Large intestine (tissue), 3 donors: ENCODE results near the gene ABI3BP. TPM values are rescaled to one million over a fixed set of nuclear protein-coding genes. Genes with fewer than 3 reads are reported as not detected.
A peak's percentile ranks its signal among the peaks of the same experiment; 100 is the strongest.

Experiments
- DNase-seq, 2 donors: peaks; one replicate each; pipeline versions ENCODE4 v3.0.0 to v3.0.0-alpha.2; 2013
- H3K27ac ChIP-seq: one replicate; pipeline ENCODE4 v1.5.1; 2013; ENCODE audit warnings: low read length
- H3K27me3 ChIP-seq: 2 replicates; pipeline ENCODE4 v1.6.1; 2013; ENCODE audit warnings: low read length; ENCODE audit not compliant: control insufficient read depth, insufficient read depth
- H3K36me3 ChIP-seq: 2 replicates; pipeline ENCODE4 v1.6.1; 2013; ENCODE audit warnings: low read length; ENCODE audit not compliant: control insufficient read depth, insufficient read depth
- H3K4me1 ChIP-seq: one replicate; pipeline ENCODE4 v1.6.1; 2013; ENCODE audit warnings: low read length; ENCODE audit not compliant: control insufficient read depth, insufficient read depth
- H3K4me3 ChIP-seq: one replicate; pipeline ENCODE4 v1.5.1; 2013; ENCODE audit warnings: low read length
- H3K9me3 ChIP-seq: one replicate; pipeline ENCODE4 v1.6.1; 2013; ENCODE audit warnings: mild to moderate bottlenecking, low read depth, low read length, moderate library complexity; ENCODE audit not compliant: control insufficient read depth
- WGBS: methylation state at CpG from one replicate; pipeline ENCODE4 v1.1.5; 2013; ENCODE audit warnings: low lambda C conversion rate; ENCODE audit not compliant: insufficient coverage; 5-methylcytosine and 5-hydroxymethylcytosine counted together
- polyA plus RNA-seq: library from polyadenylated mRNA; unstranded; fragments of 120-200 nt; gene quantifications from one replicate; pipeline ENCODE4 v1.2.1, GENCODE V29; 2013

Gene ABI3BP
- polyA plus RNA-seq, 1 donor = 75.9 TPM

DNA sequence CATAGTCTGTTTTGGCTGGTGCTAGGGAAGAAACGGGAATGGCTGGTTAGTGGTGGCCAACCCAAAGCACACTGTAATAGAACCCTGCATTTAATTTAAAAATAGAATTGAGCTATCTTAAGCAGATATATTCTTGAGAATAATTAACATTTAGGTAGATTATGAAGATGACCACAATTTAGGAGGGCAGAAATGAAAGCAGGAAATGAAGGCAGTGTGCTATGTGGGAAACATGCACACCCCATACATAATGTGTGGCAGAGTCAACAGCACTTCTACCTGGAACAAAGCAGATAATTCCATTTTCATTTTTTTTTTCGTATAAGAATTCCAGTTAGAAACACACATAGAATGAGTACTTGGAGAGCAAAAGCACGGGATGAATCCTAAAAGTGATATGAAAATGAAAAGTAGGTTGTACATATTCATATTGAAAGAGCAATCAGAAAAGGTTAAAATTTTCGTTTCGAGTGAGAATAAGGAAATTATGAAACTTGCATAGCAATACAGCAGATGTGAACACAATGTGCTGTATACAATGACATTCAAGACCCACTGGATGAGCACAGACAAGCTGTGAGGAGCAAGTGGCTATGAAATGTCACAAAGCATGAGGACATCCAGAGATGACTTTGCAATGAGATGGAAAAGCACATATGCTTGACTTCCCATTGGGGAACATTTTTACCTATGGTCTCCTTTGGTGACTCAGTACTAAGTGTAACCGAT is 181.3 kb downstream of the ABI3BP start:
- no peak for DNase-seq
- no peaks in the 10 kb centered on the region for H3K9me3 ChIP-seq
- H3K27me3 ChIP-seq = no peaks in the 10 kb centered on the region
- H3K36me3 ChIP-seq = no peaks in the 10 kb centered on the region
- no peaks in the 10 kb centered on the region for H3K4me1 ChIP-seq
- no peak overlapping the region for H3K27ac ChIP-seq
- 92% methylated on average over 4 of the region's 6 CpGs for WGBS
- no peak overlapping the region for H3K4me3 ChIP-seq

DNA sequence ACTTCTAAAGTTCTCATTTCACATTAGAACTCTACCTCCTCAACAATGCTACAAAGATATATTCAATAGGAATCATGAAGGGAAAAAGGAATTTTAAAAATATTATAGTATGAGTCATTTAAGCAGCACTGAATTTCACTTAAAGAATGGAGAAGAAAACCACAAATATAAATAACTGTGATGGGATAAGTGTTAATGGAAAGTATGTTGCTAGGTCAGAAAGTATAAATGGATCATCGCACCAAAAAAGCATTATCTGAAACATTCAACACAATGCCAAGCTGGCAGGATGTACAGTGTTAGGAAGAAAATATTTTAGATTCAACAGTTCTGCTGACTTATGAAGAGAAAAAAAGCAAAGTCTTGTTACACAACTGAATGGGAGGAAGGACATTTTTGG is 182.6 kb downstream of the ABI3BP start:
- Histone ChIP-seq H3K9me3 (no peaks in the 10 kb centered on the region), H3K4me1 (no peaks in the 10 kb centered on the region), H3K4me3 (no peak overlapping the region), H3K27me3 (no peaks in the 10 kb centered on the region), H3K27ac (no peak overlapping the region), H3K36me3 (no peaks in the 10 kb centered on the region)
- no peak for DNase-seq
- 100% methylated on average over 1 of the region's 1 CpG for WGBS

DNA sequence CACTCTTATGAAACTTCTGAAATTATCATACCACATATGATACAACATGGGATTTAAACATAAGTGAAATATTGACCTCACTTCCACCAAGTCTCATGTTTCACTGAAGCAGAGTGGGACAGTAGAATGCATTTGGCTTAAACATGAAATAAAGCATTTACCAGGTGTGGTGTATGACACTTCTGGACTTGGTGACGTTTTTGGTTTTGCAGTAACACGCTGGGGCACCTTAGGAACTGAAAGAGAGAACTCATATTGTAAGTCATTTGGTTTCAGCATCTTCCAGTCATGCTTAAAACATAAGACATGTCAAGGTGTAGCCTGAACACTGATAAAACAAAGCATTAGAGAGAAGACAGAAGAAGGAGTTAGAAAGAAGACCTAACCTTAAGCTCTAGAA is 188.6 kb downstream of the ABI3BP start:
- H3K27ac ChIP-seq = no peak overlapping the region
- H3K4me1 ChIP-seq = no peaks in the 10 kb centered on the region
- no CpG with 5 or more reads among the region's 2 CpGs for whole genome bisulfite sequencing
- no peaks in the 10 kb centered on the region for H3K27me3 ChIP-seq
- no peaks in the 10 kb centered on the region for H3K9me3 ChIP-seq
- H3K4me3 ChIP-seq = no peak overlapping the region
- no peaks in the 10 kb centered on the region for H3K36me3 ChIP-seq
- DNase-seq = no peak

DNA sequence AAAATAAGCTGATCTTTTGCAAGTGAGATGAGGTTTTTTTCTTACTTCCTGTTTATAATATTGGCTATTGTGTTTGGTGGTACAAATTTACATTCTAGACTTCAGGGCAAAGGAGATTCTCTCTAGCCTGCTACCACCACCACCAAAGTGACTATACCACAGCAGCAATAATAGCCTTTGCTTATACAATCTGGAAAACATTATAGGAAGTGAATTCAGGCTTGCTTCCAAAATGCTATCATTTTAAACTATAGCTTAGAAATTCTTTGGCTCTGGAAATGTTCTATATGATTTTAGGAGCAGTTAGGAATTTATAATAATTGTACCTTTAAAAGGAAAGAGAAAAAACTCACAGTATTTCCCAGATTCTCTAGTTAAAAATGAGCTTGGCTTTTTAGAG is 189.5 kb downstream of the ABI3BP start:
- no peaks in the 10 kb centered on the region for H3K36me3 ChIP-seq
- H3K9me3 ChIP-seq = no peaks in the 10 kb centered on the region
- no peak overlapping the region for H3K4me3 ChIP-seq
- no peaks in the 10 kb centered on the region for H3K27me3 ChIP-seq
- DNase-seq = no peak
- H3K27ac ChIP-seq = no peak overlapping the region
- H3K4me1 ChIP-seq = no peaks in the 10 kb centered on the region

DNA sequence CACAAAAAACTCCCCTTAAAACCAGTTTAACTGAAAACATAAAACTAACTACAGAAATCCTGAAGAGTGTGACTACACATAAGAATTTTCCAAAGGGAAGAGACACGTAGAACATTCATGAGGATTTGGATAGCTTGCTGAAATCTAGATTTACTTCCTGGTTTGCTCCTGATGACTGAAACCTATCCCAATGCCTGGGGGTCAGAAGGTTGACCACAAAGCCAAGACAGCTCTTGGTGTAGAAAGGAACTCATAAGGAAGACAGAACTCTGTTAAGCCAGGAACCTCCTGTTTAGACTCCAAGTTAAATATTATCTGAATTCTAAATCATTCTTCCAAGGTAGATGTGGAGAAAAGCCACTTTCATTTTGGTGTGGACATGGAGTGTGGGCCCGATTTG is 191.1 kb downstream of the ABI3BP start:
- DNase-seq = no peak

DNA sequence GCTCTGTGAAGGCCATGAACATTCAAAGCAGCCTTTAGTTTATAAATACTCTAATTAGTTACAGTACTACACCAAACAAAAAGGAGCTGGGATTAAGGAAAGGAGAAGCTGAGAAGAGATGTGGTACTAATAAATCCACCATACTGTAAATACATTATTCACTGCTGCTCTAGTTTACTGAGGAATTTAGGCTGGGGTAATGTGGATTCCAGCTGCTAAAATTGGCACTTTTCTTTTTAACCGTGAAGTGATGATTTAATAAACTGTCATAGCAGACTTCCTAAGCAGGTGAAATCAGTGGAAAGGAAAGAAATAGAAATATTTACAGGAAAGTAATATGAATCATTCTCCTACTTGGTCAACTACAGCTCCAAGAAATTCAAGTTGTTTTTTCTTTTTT is 195.2 kb downstream of the ABI3BP start:
- no peaks in the 10 kb centered on the region for H3K36me3 ChIP-seq

More for the DNA sequence above, 191.1 kb downstream of the ABI3BP start:
- Histone ChIP-seq H3K27ac (no peak overlapping the region), H3K4me1 (no peaks in the 10 kb centered on the region), H3K27me3 (no peaks in the 10 kb centered on the region), H3K4me3 (no peak overlapping the region), H3K9me3 (no peaks in the 10 kb centered on the region), H3K36me3 (no peaks in the 10 kb centered on the region)
- WGBS = 100% methylated on average over 1 of the region's 2 CpGs

DNA sequence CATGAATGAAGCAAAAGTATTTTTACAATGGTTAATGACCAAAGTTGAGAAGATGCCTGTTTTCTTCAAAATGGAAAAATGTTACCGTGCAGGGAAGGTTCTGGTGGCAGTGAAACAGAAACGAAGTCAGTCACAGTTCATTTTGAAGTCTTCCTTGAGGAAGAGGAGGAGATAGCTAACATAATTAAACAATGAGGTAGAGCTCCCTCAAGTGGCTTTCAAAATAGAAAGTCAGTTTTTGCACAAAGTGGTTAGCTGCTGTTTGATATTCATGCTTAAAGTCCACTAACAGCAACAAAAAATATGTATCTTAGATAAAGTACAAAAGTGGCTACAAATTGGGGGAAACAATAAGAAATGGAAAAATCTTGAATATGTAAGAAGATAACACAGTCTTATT is 196.7 kb downstream of the ABI3BP start:
- Histone ChIP-seq H3K4me3 (no peak overlapping the region), H3K4me1 (no peaks in the 10 kb centered on the region), H3K27me3 (no peaks in the 10 kb centered on the region), H3K36me3 (no peaks in the 10 kb centered on the region), H3K27ac (no peak overlapping the region), H3K9me3 (no peaks in the 10 kb centered on the region)
- WGBS = 20% methylated on average over 1 of the region's 2 CpGs
- DNase-seq = peak in 1 of 2 donors; percentile 36

More for the DNA sequence above, 195.2 kb downstream of the ABI3BP start:
- no peak for DNase-seq
- Histone ChIP-seq H3K4me1 (no peaks in the 10 kb centered on the region), H3K4me3 (no peak overlapping the region), H3K27me3 (no peaks in the 10 kb centered on the region), H3K9me3 (no peaks in the 10 kb centered on the region), H3K27ac (no peak overlapping the region)
- 88% methylated on average over 1 of the region's 1 CpG for WGBS

DNA sequence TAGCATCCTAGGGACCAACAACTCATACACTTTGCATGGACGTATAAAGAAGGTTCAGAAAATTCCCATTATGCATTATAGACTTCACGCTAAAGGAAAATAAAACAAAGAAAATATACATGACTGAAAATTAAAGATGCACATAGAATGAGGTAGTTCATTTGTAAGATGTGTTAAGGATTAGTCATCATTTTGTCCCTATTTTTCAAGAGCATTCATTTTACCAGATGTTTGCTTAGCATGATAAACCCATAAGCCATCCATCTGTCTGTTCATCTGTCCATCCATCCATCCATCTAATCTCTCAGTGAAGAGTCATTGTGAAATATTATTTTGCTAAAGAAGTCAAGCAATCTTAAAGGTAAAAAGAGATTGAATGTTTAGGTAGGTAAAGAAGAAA is 203.6 kb downstream of the ABI3BP start:
- Histone ChIP-seq H3K4me3 (no peak overlapping the region), H3K27ac (no peak overlapping the region), H3K27me3 (no peaks in the 10 kb centered on the region), H3K4me1 (no peaks in the 10 kb centered on the region), H3K9me3 (peaks cover 4% of the 10 kb centered on the region), H3K36me3 (no peaks in the 10 kb centered on the region)
- WGBS = 88% methylated on average over 2 of the region's 2 CpGs
- DNase-seq = no peak

DNA sequence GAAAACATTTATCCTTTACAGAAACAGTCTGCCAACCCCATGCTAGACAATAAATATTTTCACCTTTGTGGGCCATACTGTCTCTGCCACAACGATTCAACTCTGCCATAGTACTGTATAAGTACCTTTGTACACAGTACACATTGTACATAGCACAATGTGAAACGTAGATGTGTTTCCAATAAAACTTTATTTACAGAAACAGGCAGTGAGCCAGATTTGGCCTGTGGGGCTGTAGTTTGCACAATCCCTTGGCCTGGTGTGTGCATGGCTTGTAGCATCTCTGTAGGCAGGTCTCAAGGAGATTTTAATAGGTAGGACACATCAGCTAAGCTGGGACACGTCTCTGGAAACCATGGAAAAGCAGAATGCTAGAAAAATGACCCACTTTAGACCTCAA is 209.6 kb downstream of the ABI3BP start:
- Histone ChIP-seq H3K9me3 (peaks cover 4% of the 10 kb centered on the region), H3K36me3 (no peaks in the 10 kb centered on the region), H3K27me3 (no peaks in the 10 kb centered on the region), H3K27ac (no peak overlapping the region), H3K4me1 (no peaks in the 10 kb centered on the region), H3K4me3 (no peak overlapping the region)
- no peak for DNase-seq
- no CpG with 5 or more reads among the region's 3 CpGs for WGBS

DNA sequence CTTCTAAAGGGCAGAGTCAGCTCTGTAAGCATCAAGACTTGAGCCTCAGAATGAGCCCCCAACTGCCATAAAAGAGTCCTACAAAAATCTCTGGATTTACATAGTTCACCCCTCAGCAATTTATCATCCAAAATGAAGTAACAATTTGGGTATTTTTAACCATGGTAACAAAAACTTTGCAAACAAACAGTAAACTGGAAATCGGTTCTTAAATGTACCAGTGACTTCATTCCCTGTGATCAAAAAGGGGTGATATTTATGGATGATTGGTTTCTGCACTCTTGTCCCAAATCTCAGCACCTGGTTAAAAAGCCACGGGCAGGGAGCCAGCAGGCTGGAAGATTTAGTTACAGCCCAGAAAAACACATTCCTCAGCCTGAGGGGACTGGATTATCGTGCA is 210.3 kb downstream of the ABI3BP start:
- Histone ChIP-seq H3K27ac (no peak overlapping the region), H3K4me3 (no peak overlapping the region), H3K4me1 (no peaks in the 10 kb centered on the region), H3K36me3 (peaks cover 3% of the 10 kb centered on the region), H3K27me3 (no peaks in the 10 kb centered on the region), H3K9me3 (peaks cover 4% of the 10 kb centered on the region)
- WGBS = no CpG with 5 or more reads among the region's 3 CpGs
- DNase-seq = no peak

DNA sequence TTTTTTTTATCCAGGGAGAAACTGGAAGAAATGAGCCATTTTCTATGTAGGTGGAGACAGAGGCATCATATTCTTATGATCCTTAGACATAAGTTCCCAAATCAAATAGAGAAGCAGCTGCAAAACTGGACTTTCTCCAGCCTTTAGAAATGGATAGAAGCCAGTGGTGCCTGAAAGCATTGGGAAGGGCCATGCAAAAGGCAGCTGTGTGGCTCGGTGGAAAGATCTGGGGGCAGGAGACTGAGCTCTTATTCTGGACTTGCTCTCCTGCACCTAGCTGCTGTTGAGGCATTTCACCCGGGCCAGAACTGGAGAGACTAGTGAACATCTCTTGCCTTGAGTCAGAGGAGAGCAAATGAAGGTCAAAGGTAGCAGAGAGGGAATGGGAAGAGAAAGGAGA is 210.9 kb downstream of the ABI3BP start:
- H3K4me3 ChIP-seq = no peak overlapping the region

More for the DNA sequence above, 210.9 kb downstream of the ABI3BP start:
- Histone ChIP-seq H3K4me1 (no peaks in the 10 kb centered on the region), H3K27me3 (no peaks in the 10 kb centered on the region), H3K36me3 (peaks cover 8% of the 10 kb centered on the region), H3K27ac (no peak overlapping the region), H3K9me3 (peaks cover 4% of the 10 kb centered on the region)
- WGBS = no CpG with 5 or more reads among the region's 2 CpGs
- DNase-seq = no peak
